D721Med (cell line): ENCODE measurements around the gene AATF.

Source experiments
- DNase-seq: peaks from one replicate; pipeline ENCODE4 v3.0.0; 2011; ENCODE audit warnings: low spot score; ENCODE audit not compliant: insufficient read length
- FAIRE-seq: peaks from 2 replicates; lab custom pipeline; 2011; peaks lifted over from hg19 to GRCh38; lab: Jason Lieb, UNC
- CTCF ChIP-seq: IDR thresholded peaks from 2 replicates; pipeline ENCODE4 v1.5.1; 2012; ENCODE audit warnings: mild to moderate bottlenecking, control low read depth; ENCODE audit not compliant: insufficient read depth; ENCODE audit errors: missing control alignments

The AATF gene

GRCh38 chr17:37060094-37060493 lies 111.3 kb downstream of the AATF start:
- no peak for TF ChIP-seq CTCF
- DNase-seq (no peak), FAIRE-seq (no peak)

- no peak for TF ChIP-seq CTCF
- DNase-seq = no peak
- FAIRE-seq = no peak
Measured at GRCh38 chr17:37060928-37061327, 112.2 kb downstream of the AATF start.

- DNase-seq (peak; percentile 61), FAIRE-seq (no peak)
- no peak for TF ChIP-seq CTCF
Measured at GRCh38 chr17:37062021-37062420, 113.3 kb downstream of the AATF start.

GRCh38 chr17:37064206-37064605 lies 115.5 kb downstream of the AATF start:
- no peak for DNase-seq
- TF ChIP-seq CTCF = no peak
- FAIRE-seq = no peak

- DNase-seq (no peak), FAIRE-seq (no peak)
- no peak for TF ChIP-seq CTCF
Measured at GRCh38 chr17:37064956-37065355, 116.2 kb downstream of the AATF start.

GRCh38 chr17:37065486-37066321 lies 117.0 kb downstream of the AATF start:
- FAIRE-seq (no peak), DNase-seq (no peak)
- no peak for TF ChIP-seq CTCF
